DND-41 (cell line): ENCODE results near the gene SIPA1L2.

ENCODE experiments used
- CTCF ChIP-seq: IDR thresholded peaks from 2 replicates; pipeline ENCODE4 v1.5.1; 2012; ENCODE audit warnings: borderline replicate concordance, low read length, moderate library complexity, mild to moderate bottlenecking; ENCODE audit not compliant: poor library complexity, severe bottlenecking; ENCODE audit errors: extremely low read depth
- EZH2 ChIP-seq: IDR thresholded peaks from 3 replicates; pipeline ENCODE4 v1.6.1; 2012; ENCODE audit warnings: borderline replicate concordance, low read depth, mild to moderate bottlenecking, moderate library complexity, low read length, inconsistent platforms; ENCODE audit not compliant: severe bottlenecking

DNA sequence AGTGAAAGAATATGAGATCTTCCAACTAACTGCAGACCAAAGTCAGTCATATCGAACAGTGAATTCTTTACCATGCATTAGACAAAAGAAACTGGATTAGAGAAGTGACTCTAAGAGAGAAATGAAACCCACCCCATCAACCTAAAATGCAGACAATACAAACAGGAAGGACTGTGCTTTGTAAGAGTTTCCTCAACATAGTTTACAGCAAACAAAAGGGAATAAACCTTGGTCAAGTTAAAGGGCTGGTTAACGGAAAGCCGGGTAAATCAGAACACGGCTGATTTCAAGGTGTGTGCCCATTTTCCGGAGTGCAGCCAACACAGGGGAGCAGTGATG lies 39.2 kb downstream of the SIPA1L2 start:
- TF ChIP-seq CTCF (no peak), EZH2 (no peak)
